Fibroblast of pulmonary artery (primary cell): ENCODE measurements around the gene TSPAN32.

ENCODE experiments used
- DNase-seq: peaks from one replicate; pipeline ENCODE4 v3.0.0-alpha.2; 2010; ENCODE audit warnings: low read depth
- H3K4me3 ChIP-seq: replicated peaks from 2 replicates; pipeline ENCODE4 v1.5.1; 2011; ENCODE audit warnings: low read depth, mild to moderate bottlenecking, control low read depth, low read length, moderate library complexity
- TF ChIP-seq, protein P1 (sequence below): IDR thresholded peaks from 2 replicates; pipeline ENCODE4 v1.5.1; 2011; ENCODE audit warnings: mild to moderate bottlenecking, control low read depth, low read length, inconsistent platforms; ENCODE audit errors: missing control alignments

The TSPAN32 gene

GRCh38 chr11:2314525-2315394 is 12.9 kb downstream of the TSPAN32 start:
- no peak overlapping the region for H3K4me3 ChIP-seq
- peak; percentile 96 for DNase-seq
- TF ChIP-seq, protein P1, sequence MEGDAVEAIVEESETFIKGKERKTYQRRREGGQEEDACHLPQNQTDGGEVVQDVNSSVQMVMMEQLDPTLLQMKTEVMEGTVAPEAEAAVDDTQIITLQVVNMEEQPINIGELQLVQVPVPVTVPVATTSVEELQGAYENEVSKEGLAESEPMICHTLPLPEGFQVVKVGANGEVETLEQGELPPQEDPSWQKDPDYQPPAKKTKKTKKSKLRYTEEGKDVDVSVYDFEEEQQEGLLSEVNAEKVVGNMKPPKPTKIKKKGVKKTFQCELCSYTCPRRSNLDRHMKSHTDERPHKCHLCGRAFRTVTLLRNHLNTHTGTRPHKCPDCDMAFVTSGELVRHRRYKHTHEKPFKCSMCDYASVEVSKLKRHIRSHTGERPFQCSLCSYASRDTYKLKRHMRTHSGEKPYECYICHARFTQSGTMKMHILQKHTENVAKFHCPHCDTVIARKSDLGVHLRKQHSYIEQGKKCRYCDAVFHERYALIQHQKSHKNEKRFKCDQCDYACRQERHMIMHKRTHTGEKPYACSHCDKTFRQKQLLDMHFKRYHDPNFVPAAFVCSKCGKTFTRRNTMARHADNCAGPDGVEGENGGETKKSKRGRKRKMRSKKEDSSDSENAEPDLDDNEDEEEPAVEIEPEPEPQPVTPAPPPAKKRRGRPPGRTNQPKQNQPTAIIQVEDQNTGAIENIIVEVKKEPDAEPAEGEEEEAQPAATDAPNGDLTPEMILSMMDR, result no peak

GRCh38 chr11:2315395-2316168 is 13.8 kb downstream of the TSPAN32 start:
- no peak for DNase-seq
- no peak overlapping the region for H3K4me3 ChIP-seq
- TF ChIP-seq, protein P1, result no peak

- DNase-seq, result no peak
- H3K4me3 ChIP-seq, result no peak overlapping the region
- TF ChIP-seq, protein P1, result no peak
Measured at GRCh38 chr11:2316169-2316962, 14.6 kb downstream of the TSPAN32 start.

DNA sequence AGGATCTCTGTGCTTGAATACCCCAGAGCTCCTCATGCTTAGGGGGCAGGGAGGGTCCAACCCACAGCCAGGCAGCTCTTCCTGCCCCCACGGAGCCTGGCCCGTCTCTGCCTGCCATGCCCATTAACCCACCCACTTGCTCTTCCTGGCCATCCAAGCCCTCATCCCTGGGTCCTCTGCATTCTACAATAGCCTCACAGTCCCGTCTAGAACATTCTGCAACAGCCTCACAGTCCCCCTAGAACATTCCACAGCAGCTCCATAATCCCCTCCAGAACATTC is 15.1 kb downstream of the TSPAN32 start:
- no peak overlapping the region for H3K4me3 ChIP-seq
- no peak for DNase-seq
- TF ChIP-seq, protein P1, result no peak

GRCh38 chr11:2317354-2318050 is 15.7 kb downstream of the TSPAN32 start:
- TF ChIP-seq, protein P1, result no peak
- H3K4me3 ChIP-seq, result no peak overlapping the region

GRCh38 chr11:2318123-2318522 is 16.3 kb downstream of the TSPAN32 start:
- DNase-seq, result no peak
- no peak overlapping the region for H3K4me3 ChIP-seq
- TF ChIP-seq, protein P1, result no peak

More at GRCh38 chr11:2317354-2318050, 15.7 kb downstream of the TSPAN32 start:
- DNase-seq, result no peak
